Measurements from ENCODE around the gene RAD51B.
A peak's percentile ranks its signal among the peaks of the same experiment; 100 is the strongest.

Gene RAD51B

DNA sequence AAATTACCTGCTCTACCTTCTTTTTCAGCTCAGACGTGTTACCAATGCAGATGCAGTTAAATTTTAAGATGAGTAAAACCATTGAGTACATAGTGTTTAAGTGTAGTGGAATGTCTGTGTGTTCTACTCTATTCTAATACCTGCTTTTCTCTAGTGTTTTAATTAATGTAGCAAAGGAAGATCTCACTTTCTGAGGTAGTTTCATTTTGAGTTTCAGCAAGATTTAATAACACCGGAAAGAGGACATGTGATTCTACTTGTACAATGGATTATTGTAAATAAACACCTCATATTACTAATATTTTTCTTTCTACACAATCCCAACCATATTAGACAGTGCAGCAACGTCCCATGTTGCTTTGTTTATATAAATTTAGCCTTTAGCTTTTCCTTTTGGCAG, 315.4 kb downstream of the RAD51B start (continued):
- TF ChIP-seq ZNF292 (tag by site-specific recombination; IDR thresholded peaks at IDR 0.05; ENCODE audit: borderline replicate concordance, low read depth) (no peak), ZNF433 (tag by site-specific recombination; IDR thresholded peaks at IDR 0.05; ENCODE audit: low read depth) (no peak)

DNA sequence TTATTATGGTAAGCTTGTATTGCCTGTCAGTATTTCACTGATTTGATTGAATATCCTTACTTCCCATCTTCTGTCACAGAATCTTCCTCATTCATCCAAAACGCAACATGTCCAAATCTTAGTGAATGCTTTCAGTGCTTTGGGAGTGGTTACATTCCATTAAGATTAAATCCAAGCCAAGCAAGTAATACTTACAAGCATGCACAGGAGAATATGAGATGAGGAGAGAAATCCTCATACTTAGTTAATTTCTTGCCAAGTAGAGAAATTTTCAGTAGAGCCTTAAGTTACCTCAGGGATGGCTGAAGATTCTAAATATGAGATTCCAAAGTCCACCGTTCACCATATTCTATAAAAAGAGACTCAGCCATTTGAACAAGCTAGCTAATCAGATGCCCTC, 316.0 kb downstream of the RAD51B start:
- ChIA-PET POLR2A (no interaction called here), CTCF (no interaction called here)
- peaks cover 28% of the 10 kb centered on the region for H3K4me1 ChIP-seq (ENCODE audit: control insufficient read depth, insufficient read depth, low read length)
- TF ChIP-seq, protein P1, sequence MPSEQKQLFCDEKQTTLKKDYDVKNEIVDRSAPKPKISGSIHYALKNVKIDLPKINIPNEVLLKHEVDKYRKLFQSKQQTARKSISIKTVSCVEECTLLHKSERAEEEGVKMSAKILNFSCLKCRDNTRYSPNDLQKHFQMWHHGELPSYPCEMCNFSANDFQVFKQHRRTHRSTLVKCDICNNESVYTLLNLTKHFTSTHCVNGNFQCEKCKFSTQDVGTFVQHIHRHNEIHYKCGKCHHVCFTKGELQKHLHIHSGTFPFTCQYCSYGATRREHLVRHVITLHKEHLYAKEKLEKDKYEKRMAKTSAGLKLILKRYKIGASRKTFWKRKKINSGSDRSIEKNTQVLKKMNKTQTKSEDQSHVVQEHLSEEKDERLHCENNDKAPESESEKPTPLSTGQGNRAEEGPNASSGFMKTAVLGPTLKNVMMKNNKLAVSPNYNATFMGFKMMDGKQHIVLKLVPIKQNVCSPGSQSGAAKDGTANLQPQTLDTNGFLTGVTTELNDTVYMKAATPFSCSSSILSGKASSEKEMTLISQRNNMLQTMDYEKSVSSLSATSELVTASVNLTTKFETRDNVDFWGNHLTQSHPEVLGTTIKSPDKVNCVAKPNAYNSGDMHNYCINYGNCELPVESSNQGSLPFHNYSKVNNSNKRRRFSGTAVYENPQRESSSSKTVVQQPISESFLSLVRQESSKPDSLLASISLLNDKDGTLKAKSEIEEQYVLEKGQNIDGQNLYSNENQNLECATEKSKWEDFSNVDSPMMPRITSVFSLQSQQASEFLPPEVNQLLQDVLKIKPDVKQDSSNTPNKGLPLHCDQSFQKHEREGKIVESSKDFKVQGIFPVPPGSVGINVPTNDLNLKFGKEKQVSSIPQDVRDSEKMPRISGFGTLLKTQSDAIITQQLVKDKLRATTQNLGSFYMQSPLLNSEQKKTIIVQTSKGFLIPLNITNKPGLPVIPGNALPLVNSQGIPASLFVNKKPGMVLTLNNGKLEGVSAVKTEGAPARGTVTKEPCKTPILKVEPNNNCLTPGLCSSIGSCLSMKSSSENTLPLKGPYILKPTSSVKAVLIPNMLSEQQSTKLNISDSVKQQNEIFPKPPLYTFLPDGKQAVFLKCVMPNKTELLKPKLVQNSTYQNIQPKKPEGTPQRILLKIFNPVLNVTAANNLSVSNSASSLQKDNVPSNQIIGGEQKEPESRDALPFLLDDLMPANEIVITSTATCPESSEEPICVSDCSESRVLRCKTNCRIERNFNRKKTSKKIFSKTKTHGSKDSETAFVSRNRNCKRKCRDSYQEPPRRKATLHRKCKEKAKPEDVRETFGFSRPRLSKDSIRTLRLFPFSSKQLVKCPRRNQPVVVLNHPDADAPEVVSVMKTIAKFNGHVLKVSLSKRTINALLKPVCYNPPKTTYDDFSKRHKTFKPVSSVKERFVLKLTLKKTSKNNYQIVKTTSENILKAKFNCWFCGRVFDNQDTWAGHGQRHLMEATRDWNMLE (tag by site-specific recombination; conservative IDR thresholded peaks at IDR 0.05; ENCODE audit: low read depth): no peak
- TF ChIP-seq ZNF548 (tag by site-specific recombination; IDR thresholded peaks at IDR 0.05): no peak
- TF ChIP-seq, protein P2, sequence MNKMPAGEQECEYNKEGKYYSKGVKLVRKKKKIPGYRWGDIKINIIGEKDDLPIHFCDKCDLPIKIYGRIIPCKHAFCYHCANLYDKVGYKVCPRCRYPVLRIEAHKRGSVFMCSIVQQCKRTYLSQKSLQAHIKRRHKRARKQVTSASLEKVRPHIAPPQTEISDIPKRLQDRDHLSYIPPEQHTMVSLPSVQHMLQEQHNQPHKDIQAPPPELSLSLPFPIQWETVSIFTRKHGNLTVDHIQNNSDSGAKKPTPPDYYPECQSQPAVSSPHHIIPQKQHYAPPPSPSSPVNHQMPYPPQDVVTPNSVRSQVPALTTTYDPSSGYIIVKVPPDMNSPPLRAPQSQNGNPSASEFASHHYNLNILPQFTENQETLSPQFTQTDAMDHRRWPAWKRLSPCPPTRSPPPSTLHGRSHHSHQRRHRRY (tag by site-specific recombination; IDR thresholded peaks at IDR 0.05): no peak
- no peak for TF ChIP-seq ZNF747 (tag by site-specific recombination; IDR thresholded peaks at IDR 0.05)
- no peak for TF ChIP-seq WT1 (tag by site-specific recombination; IDR thresholded peaks at IDR 0.05)
- TF ChIP-seq ZNF37A (tag by site-specific recombination; IDR thresholded peaks at IDR 0.05): no peak
- TF ChIP-seq ZNF324 (tag by site-specific recombination; IDR thresholded peaks at IDR 0.05): no peak
- H3K4me3 ChIP-seq (ENCODE audit: low read depth, low read length): no peak overlapping the region
- no peaks in the 10 kb centered on the region for H3K36me3 ChIP-seq (ENCODE audit: control insufficient read depth in 2 of 2, insufficient read depth in 1 of 2, low read length in 2 of 2)
- no peak overlapping the region for H3K27ac ChIP-seq (ENCODE audit: extremely low read depth, low read depth, low read length)
- H3K9me3 ChIP-seq (ENCODE audit: control insufficient read depth, insufficient read depth, low read depth, low read length): no peaks in the 10 kb centered on the region

DNA sequence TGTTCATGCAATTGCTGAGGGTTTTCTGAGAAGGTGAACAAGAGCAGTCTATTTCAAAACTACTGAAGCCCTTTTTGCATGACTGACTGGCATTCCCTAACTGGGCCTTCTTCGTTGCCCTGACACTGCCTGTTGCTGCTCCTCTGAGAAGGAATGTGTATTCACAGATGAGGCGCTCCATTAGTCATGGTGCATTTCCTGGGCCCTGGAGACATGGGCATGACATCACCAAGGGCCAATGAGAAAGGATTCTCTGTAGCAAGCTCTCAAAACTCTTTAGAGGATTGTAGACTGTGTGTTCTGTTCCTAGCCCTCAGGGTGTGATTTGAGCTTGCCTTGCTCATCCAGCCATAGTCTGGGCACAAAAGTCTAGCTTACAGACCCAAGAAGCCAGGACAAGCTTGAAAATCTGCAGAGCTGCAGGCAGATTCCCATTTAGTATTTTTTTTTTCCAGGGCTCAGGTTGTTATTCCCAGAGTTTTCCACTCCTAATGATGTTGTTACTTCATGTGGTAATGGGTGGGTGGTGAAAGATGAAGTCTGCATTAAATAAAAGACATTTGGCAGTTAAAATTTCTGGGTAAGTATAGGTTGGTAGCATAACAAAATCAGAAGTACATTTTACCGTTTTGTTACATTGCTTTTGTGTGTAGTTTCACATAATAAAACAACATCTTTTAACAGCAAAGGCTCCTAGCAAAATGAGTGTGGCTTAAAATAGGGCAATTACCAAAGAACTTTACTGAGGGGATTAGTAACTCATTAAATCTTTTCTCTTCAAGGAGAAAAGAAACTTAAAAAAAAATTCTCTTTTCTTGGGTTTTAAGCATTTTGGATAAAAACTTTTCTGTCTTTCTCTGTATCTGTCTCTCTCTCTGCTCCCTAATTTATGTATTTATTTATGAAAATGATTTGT, 318.4 kb downstream of the RAD51B start:
- Histone ChIP-seq H3K27ac (ENCODE audit: extremely low read depth, low read depth, low read length) (peak overlapping the region; percentile 82), H3K4me3 (ENCODE audit: low read depth, low read length) (no peak overlapping the region), H3K4me1 (ENCODE audit: control insufficient read depth, insufficient read depth, low read length) (peaks cover 48% of the 10 kb centered on the region), H3K9me3 (ENCODE audit: control insufficient read depth, insufficient read depth, low read depth, low read length) (no peaks in the 10 kb centered on the region), H3K36me3 (ENCODE audit: control insufficient read depth in 2 of 2, insufficient read depth in 1 of 2, low read length in 2 of 2) (no peaks in the 10 kb centered on the region)
- ChIA-PET POLR2A (interaction anchor here (0.5 to 0.7 kb wide), 2 partner anchors 99 to 194 kb away, joined by 3 to 5 read pairs; no protein-coding TSS in a partner anchor), CTCF (interaction anchor here (0.6 to 0.9 kb wide), 2 partner anchors 200 to 679 kb away, joined by 3 to 4 read pairs; no protein-coding TSS in a partner anchor)
- TF ChIP-seq ZBTB20 (tag by site-specific recombination; IDR thresholded peaks at IDR 0.05) (peak; percentile 95), ZNF394 (tag by site-specific recombination; IDR thresholded peaks at IDR 0.05; ENCODE audit: borderline replicate concordance) (peak; percentile 54; the same call in 1 of the 2 replicates), OSR2 (tag by site-specific recombination; IDR thresholded peaks at IDR 0.05) (peak; percentile 47; the same call in 1 of the 2 replicates), SP2 (tag by site-specific recombination; IDR thresholded peaks at IDR 0.05) (peak; percentile 36), ZNF660 (tag by site-specific recombination; IDR thresholded peaks at IDR 0.05) (peak; percentile 74), TRIM28 (IDR thresholded peaks at IDR 0.05; ENCODE audit: borderline replicate concordance, low read length) (peak; percentile 92), ZNF610 (tag by site-specific recombination; IDR thresholded peaks at IDR 0.05; ENCODE audit: borderline replicate concordance) (no peak), ZNF514 (tag by site-specific recombination; IDR thresholded peaks at IDR 0.05) (no peak), ZNF510 (tag by site-specific recombination; IDR thresholded peaks at IDR 0.05; ENCODE audit: insufficient replicate concordance) (no peak), ZSCAN16 (tag by site-specific recombination; IDR thresholded peaks at IDR 0.05) (peak; percentile 91)
- TF ChIP-seq, protein P3, sequence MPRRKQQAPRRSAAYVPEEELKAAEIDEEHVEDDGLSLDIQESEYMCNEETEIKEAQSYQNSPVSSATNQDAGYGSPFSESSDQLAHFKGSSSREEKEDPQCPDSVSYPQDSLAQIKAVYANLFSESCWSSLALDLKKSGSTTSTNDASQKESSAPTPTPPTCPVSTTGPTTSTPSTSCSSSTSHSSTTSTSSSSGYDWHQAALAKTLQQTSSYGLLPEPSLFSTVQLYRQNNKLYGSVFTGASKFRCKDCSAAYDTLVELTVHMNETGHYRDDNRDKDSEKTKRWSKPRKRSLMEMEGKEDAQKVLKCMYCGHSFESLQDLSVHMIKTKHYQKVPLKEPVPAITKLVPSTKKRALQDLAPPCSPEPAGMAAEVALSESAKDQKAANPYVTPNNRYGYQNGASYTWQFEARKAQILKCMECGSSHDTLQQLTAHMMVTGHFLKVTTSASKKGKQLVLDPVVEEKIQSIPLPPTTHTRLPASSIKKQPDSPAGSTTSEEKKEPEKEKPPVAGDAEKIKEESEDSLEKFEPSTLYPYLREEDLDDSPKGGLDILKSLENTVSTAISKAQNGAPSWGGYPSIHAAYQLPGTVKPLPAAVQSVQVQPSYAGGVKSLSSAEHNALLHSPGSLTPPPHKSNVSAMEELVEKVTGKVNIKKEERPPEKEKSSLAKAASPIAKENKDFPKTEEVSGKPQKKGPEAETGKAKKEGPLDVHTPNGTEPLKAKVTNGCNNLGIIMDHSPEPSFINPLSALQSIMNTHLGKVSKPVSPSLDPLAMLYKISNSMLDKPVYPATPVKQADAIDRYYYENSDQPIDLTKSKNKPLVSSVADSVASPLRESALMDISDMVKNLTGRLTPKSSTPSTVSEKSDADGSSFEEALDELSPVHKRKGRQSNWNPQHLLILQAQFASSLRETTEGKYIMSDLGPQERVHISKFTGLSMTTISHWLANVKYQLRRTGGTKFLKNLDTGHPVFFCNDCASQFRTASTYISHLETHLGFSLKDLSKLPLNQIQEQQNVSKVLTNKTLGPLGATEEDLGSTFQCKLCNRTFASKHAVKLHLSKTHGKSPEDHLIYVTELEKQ (tag by site-specific recombination; IDR thresholded peaks at IDR 0.05; ENCODE audit: borderline replicate concordance): 0 out of 2 replicates have a peak, but pooled peaks have one; percentile 14
- TF ChIP-seq, protein P4, sequence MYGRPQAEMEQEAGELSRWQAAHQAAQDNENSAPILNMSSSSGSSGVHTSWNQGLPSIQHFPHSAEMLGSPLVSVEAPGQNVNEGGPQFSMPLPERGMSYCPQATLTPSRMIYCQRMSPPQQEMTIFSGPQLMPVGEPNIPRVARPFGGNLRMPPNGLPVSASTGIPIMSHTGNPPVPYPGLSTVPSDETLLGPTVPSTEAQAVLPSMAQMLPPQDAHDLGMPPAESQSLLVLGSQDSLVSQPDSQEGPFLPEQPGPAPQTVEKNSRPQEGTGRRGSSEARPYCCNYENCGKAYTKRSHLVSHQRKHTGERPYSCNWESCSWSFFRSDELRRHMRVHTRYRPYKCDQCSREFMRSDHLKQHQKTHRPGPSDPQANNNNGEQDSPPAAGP (tag by site-specific recombination; IDR thresholded peaks at IDR 0.05): peak; percentile 54; the same call in 1 of the 2 replicates

Data from HEK293 (cell line).